ENCODE results near the gene ARHGEF2. TPM values are rescaled to one million over a fixed set of nuclear protein-coding genes. Genes with fewer than 3 reads are reported as not detected.

Gene ARHGEF2
- total and polyA plus RNA-seq, 2 donors (not counting 3 experiments of a cell fraction or from before 2014, with no cell fraction given) = 59.2 to 118 TPM

DNA sequence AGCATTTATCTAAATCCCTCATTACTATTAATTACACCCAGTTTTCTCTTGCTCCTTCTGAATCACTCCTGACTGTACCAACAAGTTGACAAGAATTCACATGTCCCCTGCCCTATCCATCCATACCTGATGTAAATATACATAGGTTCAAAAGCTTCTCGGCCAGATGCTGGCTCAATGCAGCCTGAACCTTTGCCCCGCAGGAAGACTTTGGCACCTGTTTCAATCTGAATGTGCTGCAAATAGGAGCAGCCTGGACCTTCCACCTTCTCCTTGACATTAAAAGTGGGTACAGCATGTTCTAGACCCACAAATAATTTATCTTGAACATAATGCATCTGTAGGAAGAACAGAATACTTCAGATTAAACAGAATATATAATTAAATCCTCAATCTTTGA lies 52.8 kb downstream of the ARHGEF2 start:
- no peak for DNase-seq (ENCODE audit: low read depth, low spot score)
- H3K4me1 ChIP-seq (ENCODE audit: control insufficient read depth, extremely low read depth, insufficient read depth, low read length) = peaks cover 10% of the 10 kb centered on the region
- H3K27ac ChIP-seq (ENCODE audit: insufficient read depth, low read depth, low read length) = no peak overlapping the region
- no peaks in the 10 kb centered on the region for H3K9me1 ChIP-seq (replicated peaks; ENCODE audit: control insufficient read depth, extremely low read depth, insufficient read depth, low read length)
- peaks cover 4% of the 10 kb centered on the region for H4K20me1 ChIP-seq (replicated peaks; ENCODE audit: control insufficient read depth, extremely low read depth, insufficient read depth, low read length)
- no peaks in the 10 kb centered on the region for H3K27me3 ChIP-seq (ENCODE audit: control insufficient read depth in 2 of 2, insufficient read depth in 2 of 2, low read length in 2 of 2)
- dilution Hi-C loops (cut with MboI; ENCODE audit: extremely low pct_ligation_motif_present, low sequenced_read_pairs) = no loop called here
- H2AFZ ChIP-seq (ENCODE audit: low read depth, low read length) = no peak overlapping the region
- TF ChIP-seq, protein P1, sequence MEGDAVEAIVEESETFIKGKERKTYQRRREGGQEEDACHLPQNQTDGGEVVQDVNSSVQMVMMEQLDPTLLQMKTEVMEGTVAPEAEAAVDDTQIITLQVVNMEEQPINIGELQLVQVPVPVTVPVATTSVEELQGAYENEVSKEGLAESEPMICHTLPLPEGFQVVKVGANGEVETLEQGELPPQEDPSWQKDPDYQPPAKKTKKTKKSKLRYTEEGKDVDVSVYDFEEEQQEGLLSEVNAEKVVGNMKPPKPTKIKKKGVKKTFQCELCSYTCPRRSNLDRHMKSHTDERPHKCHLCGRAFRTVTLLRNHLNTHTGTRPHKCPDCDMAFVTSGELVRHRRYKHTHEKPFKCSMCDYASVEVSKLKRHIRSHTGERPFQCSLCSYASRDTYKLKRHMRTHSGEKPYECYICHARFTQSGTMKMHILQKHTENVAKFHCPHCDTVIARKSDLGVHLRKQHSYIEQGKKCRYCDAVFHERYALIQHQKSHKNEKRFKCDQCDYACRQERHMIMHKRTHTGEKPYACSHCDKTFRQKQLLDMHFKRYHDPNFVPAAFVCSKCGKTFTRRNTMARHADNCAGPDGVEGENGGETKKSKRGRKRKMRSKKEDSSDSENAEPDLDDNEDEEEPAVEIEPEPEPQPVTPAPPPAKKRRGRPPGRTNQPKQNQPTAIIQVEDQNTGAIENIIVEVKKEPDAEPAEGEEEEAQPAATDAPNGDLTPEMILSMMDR (IDR thresholded peaks at IDR 0.05; ENCODE audit: extremely low read depth in 1 of 2, insufficient read depth in 1 of 2, low read depth in 1 of 2, low read length in 2 of 2) = no peak
- TF ChIP-seq MYC (IDR thresholded peaks at IDR 0.05; ENCODE audit: low read depth, low read length) (no peak), POLR2A (IDR thresholded peaks at IDR 0.05; ENCODE audit: low read depth, low read length) (no peak), GATA2 (IDR thresholded peaks at IDR 0.05; ENCODE audit: insufficient read depth, insufficient read length, low read depth, low read length) (no peak), JUN (IDR thresholded peaks at IDR 0.05; ENCODE audit: borderline replicate concordance, insufficient read depth, insufficient read length, low read depth) (no peak), EZH2 (IDR thresholded peaks at IDR 0.05; ENCODE audit: borderline replicate concordance, low read depth, low read length, severe bottlenecking) (no peak), POLR2AphosphoS5 (IDR thresholded peaks at IDR 0.05; ENCODE audit: insufficient read depth, low read depth, low read length) (no peak), FOS (IDR thresholded peaks at IDR 0.05; ENCODE audit: borderline replicate concordance, insufficient read depth, low read length) (no peak)
- TF ChIP-seq, protein P2, sequence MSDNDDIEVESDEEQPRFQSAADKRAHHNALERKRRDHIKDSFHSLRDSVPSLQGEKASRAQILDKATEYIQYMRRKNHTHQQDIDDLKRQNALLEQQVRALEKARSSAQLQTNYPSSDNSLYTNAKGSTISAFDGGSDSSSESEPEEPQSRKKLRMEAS (IDR thresholded peaks at IDR 0.05; ENCODE audit: insufficient read depth, insufficient read length) = no peak
- no peak overlapping the region for H3K9ac ChIP-seq (replicated peaks; ENCODE audit: extremely low read depth, insufficient read depth, low read length)
- H3K4me3 ChIP-seq (replicated peaks in 1 of 3; ENCODE audit: insufficient read depth in 1 of 3, low read depth in 1 of 3, low read length in 3 of 3) = no peak overlapping the region
- H3K79me2 ChIP-seq (ENCODE audit: control insufficient read depth, insufficient read depth, low read length) = peaks cover 53% of the 10 kb centered on the region
- ChIA-PET CTCF (no interaction called here), POLR2A (no interaction called here)
- intact Hi-C loops (cut with micrococcal nuclease) = no loop called here
- H3K9me3 ChIP-seq (replicated peaks; ENCODE audit: control insufficient read depth, insufficient read depth, low read length) = no peaks in the 10 kb centered on the region
- BruUV-seq (replicated peaks) = no TSS peak
- FAIRE-seq = no peak
- no peak overlapping the region for H3K4me2 ChIP-seq (ENCODE audit: insufficient read depth, low read length)
- peaks cover 42 to 56% of the 10 kb centered on the region in 2 experiments for H3K36me3 ChIP-seq (ENCODE audit: control insufficient read depth in 2 of 2, extremely low read depth in 1 of 2, insufficient read depth in 2 of 2, low read length in 2 of 2)

Measured in endothelial cell of umbilical vein (primary cell).